GM18526 (cell line): ENCODE data around the gene FSTL3.

Source experiments
- POLR2A ChIP-seq: IDR thresholded peaks from 3 replicates; pipeline ENCODE4 v1.6.1; 2011; ENCODE audit not compliant: insufficient read length; ENCODE audit errors: extremely low read depth

FSTL3 gene

DNA sequence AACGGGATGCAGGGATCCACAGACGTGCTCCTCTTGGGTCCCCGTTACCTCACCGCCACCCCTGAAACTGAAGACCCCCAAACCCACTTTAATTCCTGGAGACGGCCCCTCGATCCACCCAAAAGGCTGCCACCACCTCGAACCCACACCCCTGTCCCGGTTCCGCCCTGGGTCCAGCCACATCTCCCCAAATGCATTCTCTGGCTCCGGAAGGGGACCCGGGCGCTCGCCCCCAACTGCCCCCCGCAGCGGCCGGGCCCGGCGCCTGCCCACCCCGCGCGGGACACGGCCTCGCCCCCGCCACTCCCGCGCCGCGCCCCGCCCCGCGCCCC is 219 bp upstream of the FSTL3 start:
- TF ChIP-seq POLR2A = no peak

DNA sequence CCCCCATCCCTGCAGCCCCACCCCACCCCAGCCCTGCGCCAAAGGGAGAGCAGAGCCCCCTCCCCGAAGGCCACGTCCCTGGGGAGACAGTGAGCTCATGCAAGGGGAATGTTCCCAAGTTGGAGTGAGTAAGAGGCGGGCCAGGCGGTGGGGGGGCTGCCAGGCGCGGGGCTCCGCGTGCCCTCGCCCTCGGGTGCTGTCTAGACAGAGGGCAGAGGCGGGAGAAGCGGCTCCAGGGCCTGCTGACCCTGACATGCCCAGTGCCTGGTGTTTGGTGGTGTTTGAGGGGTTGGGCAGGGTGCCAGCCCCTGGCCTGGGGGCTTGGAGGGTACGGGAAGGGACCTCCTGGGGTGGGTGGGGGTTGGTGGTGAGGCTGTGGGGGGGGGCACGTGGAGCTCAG is 1.0 kb downstream of the FSTL3 start:
- no peak for TF ChIP-seq POLR2A

DNA sequence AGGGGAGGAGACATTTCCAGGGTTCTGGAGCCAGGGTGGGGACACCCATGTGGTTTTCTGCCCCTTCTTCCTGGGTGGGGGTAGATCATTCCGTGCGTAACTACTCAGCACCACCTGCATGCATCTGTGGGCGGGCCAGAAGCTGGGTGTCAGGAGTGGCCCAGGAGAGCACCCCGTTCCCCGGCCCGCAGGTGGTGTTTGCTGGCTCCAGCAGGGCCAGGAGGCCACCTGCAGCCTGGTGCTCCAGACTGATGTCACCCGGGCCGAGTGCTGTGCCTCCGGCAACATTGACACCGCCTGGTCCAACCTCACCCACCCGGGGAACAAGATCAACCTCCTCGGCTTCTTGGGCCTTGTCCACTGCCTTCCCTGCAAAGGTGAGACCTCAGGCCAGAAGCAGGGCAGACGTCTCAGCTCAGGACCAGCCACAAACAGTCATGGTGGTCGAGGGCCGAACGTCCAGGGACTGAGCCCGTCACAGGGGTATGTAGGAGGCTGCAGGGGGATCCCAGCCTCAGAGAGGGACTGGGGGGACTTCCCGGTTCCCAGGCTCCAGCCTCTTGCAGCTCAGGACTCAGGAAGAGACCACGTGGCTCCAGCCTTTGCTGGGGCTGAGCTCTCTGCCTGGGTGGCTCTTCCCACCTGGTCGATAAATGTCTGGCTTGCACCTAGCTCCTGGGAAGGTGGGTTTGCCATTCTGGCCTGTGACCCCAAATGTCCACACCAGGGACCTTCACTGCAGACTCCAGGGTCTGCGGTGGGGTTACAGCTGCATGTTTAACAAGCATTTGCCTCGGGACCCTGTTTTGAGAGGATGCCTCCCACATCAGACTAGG is 1.6 kb downstream of the FSTL3 start:
- TF ChIP-seq POLR2A = no peak

DNA sequence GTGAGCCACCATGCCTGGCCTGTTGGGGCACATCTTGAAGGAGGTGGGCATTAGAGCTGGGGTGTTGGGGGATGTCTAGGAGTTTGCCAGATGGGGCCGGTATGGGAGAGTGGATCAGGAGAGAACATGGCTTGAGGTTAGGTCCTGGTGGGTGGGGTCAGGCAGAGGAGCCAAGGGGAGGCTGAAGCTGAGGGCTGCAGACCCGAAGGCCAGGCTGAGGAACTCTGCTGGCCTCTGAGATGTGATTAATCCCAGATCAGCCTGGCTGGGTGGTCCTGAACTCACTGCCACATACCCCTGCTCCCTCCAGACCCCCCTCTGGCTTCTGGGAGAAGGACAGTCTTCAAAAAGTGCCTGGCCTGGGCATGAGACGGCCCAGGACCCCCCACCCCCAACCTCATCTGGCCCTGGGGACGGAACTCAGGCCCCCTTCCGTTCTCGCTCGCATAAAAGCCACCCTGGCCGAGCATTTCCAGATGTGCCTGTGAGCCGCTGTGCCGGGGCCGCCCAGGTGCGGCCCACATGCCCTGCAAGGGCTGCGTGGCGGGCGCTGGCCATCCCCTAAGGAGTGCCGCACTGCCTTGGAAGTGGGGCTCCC is 2.7 kb downstream of the FSTL3 start:
- TF ChIP-seq POLR2A = no peak

GRCh38 chr19:679418-680286 is 3.5 kb downstream of the FSTL3 start:
- TF ChIP-seq POLR2A = no peak

DNA sequence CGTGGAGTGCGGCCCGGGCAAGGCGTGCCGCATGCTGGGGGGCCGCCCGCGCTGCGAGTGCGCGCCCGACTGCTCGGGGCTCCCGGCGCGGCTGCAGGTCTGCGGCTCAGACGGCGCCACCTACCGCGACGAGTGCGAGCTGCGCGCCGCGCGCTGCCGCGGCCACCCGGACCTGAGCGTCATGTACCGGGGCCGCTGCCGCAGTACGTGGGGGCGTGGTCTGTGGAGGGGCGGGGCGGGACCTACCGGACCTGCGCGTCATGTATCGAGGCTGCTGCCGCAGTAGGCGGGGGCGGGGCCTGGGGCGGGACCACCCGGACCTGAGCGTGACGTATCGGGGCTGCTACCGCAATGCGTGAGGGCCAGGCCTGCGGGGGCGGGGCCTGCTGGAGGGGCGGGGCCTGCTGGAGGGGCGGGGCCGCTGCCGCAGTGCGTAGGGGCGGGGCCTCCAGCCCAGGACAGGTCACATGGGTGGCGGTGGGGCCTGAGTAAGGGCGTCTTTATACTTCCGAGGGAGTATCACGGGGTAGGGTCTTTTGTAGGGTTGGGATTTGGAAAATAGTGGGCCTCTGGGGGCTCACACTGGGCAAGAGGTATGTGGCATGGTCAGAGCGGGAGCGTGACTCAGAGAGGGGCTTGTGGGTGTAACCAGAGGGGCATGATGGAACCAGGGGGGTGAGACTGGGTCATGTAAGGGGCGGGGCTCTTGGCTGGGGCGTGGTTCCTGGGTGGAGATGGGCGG is 4.3 kb downstream of the FSTL3 start:
- peak; percentile 65 for TF ChIP-seq POLR2A

GRCh38 chr19:681029-682019 is 5.1 kb downstream of the FSTL3 start:
- TF ChIP-seq POLR2A = no peak

DNA sequence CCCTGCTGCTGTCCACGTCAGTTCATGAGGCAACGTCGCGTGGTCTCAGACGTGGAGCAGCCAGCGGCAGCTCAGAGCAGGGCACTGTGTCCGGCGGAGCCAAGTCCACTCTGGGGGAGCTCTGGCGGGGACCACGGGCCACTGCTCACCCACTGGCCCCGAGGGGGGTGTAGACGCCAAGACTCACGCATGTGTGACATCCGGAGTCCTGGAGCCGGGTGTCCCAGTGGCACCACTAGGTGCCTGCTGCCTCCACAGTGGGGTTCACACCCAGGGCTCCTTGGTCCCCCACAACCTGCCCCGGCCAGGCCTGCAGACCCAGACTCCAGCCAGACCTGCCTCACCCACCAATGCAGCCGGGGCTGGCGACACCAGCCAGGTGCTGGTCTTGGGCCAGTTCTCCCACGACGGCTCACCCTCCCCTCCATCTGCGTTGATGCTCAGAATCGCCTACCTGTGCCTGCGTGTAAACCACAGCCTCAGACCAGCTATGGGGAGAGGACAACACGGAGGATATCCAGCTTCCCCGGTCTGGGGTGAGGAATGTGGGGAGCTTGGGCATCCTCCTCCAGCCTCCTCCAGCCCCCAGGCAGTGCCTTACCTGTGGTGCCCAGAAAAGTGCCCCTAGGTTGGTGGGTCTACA is 6.6 kb downstream of the FSTL3 start:
- no peak for TF ChIP-seq POLR2A

DNA sequence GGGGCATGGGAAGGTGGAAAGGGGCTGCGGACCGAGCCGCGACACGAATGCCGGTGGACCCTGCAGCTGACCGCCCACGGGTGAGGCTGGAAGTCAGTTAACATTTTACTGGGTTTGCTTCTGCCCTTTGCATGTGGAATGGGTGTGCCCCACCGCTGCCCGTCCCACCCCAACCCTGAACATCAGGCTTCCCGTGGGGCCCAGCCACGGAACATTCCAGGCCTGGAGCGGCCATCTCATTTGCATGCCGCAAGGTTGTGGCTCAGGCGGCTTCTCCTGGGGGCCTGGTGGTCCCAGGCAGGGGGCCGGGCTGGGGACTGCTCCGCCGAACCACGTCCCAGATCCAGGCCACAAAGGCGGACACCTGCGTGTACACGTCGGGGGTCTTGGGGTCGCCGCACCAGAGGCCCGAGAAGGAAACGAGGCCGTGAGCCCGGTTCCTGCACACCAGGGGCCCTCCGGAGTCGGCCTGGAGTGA is 9.3 kb downstream of the FSTL3 start:
- TF ChIP-seq POLR2A = no peak

GRCh38 chr19:686589-687297 is 10.6 kb downstream of the FSTL3 start:
- TF ChIP-seq POLR2A = no peak

GRCh38 chr19:687569-688166 is 11.5 kb downstream of the FSTL3 start:
- TF ChIP-seq POLR2A = no peak

GRCh38 chr19:688214-688613 is 12.0 kb downstream of the FSTL3 start:
- TF ChIP-seq POLR2A = no peak

- TF ChIP-seq POLR2A = no peak
These were observed 12.8 kb downstream of the FSTL3 start for GRCh38 chr19:688992-689391.

GRCh38 chr19:690203-690602 is 14.0 kb downstream of the FSTL3 start:
- TF ChIP-seq POLR2A = no peak
